ENCODE results near the gene TMEM245.

The TMEM245 gene

DNA sequence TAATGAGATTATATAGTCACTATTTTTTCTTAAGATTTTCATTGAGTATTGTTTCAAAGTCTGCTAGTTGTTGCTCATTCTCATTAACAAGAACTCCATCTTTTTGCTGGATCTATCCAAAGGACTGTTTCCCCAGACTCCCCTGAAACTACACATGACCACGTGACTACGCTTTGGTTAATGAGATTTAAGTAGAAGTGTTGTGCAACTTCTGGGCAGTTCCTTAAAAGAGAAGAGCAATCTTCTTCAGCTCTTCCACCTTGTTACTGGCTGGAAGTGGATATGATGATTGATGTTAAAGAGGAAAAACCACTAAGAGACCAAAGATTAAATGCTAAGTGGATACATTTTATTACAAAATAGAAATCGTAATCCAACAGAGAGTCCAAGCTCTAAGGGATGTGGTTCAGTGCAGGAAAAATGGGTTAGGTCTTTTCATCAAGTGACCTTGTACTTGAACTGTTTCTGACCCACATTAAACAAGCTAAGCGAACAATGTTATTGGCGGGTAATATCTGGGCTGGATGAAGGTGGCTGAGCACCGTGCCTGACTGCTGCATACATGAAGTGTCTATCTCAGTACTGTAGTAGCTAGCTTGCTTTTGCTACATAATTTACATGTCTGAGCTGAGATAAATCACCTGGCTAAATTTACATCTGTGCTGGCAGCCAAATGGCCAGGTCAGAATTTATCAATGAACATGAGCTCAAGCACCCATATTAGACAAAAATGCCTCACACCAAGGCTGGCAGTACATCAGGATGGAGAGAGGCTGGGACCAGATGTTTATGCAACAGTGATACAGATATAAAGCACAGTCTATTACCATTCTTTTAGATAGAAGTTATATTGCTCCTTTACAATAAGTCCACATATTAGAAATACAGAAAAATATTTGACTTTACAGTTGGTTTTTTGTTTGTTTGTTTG, 98.9 kb downstream of the TMEM245 start:
- DNase-seq: no peak

- DNase-seq: no peak
Measured at GRCh38 chr9:109020113-109020512, 99.6 kb downstream of the TMEM245 start.

DNA sequence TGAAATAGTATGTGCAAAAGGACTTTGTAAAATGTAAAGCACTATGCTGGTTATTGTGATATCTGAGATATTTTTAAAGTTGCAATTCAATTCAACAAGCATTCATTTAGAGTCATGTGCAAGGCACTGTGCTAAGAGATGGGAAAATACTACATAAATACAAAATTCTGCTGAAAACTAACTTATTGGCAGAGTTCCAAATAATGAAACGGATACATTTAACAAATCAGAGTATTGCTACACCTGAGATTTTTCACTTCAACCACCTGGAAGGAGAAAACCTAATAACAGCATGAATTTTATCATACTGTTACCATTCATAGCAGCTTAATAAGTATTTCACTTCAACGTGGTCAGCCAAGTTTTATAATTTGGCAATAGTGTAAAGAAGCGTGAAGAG, 100.3 kb downstream of the TMEM245 start:
- no peak for DNase-seq

- DNase-seq: no peak
Measured at GRCh38 chr9:109017493-109017892, 102.3 kb downstream of the TMEM245 start.

GRCh38 chr9:109017061-109017460, 102.7 kb downstream of the TMEM245 start:
- no peak for DNase-seq

DNA sequence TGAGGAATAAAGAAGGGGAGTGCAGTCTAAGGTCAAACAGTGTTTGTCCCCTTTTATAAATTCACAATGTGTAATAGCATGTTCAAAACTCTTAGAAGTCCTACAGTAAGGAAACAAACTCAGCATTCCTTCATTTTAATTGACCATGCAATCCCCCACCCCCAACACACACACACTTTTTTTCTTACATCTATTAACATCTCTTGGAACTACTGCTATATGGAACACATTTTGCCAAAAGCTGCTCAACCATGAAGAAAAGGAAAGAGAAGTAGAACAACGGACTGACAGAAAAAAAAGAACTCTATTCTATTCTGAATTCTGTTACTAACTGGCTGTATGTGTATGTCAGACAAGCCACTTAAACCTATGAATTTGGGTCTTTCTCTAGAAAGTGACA, 103.6 kb downstream of the TMEM245 start:
- no peak for DNase-seq

GRCh38 chr9:109014608-109015280, 105.0 kb downstream of the TMEM245 start:
- DNase-seq: no peak

- no peak for DNase-seq
Measured at GRCh38 chr9:109013679-109014607, 105.8 kb downstream of the TMEM245 start.

- DNase-seq: peak; percentile 84
Measured at GRCh38 chr9:109012876-109013678, 106.7 kb downstream of the TMEM245 start, which contains the start of gene CTNNAL1. Gene CTNNAL1 (minus strand): TSS chr9:109013499. CDS start chr9:109013442, 57 bp downstream.

- DNase-seq: no peak
Measured at GRCh38 chr9:109012009-109012875, 107.5 kb downstream of the TMEM245 start.

DNA sequence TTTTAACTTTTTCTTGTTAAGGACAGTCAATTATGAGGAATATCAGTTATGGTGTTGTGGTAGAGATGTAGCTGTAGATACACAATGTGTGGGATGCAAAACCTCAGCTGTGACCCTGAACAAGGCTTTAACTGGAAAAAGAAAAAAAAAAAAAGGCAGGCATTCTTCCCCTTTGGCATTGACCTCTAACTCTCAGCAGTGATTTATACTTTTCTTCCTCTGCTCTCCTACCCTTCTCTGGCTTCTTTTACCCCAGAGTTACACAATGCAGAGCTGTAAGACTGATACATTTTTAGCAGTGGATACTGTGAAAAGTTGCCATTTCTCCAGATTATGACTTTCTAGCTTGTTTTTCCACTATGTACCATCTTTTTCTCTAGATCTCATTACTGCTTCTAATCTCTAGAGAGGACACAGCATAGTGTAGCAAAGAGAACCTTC, 108.5 kb downstream of the TMEM245 start:
- no peak for DNase-seq

DNA sequence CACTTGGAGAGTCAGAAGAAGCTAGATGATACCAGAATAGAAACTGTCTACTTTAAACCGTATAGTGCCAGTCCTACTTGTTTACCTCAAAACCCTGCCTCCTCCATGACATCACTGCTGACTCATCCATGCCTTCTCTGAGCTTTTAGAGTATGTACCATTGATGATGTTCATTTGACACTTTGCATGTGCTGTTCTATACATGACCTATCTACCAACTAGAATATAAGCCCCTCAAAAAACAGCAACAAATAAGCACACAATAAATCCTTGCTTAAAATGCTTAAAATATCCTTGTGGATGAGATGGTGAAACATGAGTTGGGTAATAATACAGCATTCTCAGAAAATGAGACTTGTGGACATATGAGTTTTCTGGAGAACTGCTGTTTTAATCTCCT, 109.0 kb downstream of the TMEM245 start:
- DNase-seq: no peak

GRCh38 chr9:109005678-109006077, 114.1 kb downstream of the TMEM245 start:
- no peak for DNase-seq

GRCh38 chr9:109003116-109003515, 116.6 kb downstream of the TMEM245 start:
- DNase-seq: no peak

DNA sequence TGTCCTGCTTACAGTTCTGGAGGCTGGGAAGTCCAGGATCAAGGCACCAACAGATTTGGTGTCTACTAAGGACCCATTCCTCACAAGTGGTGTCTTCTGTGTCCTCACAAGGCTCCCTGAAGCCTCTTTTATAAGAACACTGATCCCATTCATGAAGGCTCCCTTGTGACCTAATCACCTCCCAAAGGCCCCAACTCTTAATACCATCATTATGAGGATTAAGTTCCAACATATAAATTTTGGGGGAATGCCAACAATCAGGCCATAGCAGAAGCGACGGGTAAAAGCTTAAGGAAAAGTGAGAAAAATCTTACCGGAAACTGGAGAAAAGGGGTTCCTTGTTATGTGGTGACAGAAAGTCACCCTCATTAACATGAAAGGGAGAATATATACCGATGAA, 117.6 kb downstream of the TMEM245 start:
- no peak for DNase-seq

DNA sequence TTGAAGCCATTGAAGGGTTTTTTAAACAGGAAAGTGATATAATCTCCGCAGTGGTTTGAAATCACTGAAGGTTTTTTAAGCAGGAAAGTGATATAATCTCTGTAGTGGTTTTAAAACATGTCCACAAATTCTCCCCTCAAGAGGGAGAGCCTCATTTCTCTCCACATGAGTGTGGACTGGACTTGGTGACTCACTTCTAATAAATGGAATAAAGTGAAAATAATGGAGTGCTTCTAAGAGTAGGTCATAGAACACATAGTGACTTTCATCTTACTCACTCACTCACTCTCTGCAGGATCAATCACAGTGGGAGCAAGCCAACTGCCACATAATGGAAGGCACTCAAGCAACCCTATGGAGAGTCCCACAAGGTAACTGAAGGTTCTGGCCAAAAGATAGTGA, 118.5 kb downstream of the TMEM245 start:
- no peak for DNase-seq

- no peak for DNase-seq
Measured at GRCh38 chr9:108997112-108997511, 122.6 kb downstream of the TMEM245 start.

DNA sequence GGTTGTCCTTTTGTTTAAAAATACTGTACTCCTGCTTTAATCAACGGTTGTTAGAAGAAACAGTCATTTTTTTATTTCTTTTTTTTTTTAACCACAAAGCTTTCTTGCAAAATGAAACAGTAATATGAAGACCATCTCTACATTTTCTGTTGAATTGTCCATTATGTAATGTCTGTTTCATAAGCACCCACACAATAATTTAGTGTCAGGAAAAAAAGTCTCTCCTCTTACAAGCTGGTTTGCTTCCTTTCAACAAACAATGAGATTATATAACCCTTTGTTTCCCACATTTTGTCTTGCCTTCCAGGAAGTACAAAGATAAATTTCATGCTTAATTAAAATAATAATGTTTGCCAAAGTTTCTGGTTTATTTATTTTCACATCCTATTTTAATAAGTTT, 123.1 kb downstream of the TMEM245 start:
- DNase-seq: no peak

DNA sequence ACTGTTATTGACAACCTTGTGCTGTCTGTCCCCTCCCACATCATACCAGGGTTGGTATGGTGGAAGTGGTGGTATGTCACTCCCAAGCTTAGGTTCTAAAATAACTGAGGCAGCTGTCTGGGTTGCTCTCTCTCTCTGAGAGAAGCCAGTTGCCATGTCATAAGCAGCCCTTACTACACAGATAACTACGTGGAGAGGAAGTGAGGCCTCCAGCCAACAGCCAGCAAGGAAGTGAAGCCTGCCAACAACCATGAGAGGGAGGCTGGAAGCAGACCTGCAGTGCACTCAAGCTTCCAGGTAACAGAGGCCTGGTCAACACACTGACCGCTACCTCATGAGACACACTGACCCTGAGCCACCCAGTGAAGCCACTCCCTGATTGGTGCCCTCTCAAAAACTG, 125.1 kb downstream of the TMEM245 start:
- no peak for DNase-seq

DNA sequence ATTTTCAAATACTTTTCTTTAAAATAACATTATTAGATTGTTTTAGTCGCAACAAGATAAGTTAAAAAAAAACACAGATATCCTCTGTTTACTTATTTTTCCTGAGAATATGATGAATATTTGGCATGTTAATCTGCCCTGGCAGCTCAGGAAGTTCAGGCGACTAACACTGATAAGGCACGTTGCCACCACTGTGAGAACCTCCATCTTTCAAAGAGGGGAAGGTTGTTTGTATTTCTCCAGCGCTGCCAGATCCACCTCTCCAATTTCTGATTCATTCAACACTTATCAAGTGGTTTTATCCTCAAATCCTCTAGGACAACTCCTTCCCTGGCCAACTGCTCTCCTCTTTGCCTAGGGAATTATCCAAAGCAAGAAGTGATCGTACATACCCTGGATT, 128.3 kb downstream of the TMEM245 start:
- DNase-seq: no peak

GRCh38 chr9:108983885-108984284, 135.9 kb downstream of the TMEM245 start:
- no peak for DNase-seq

Measured in activated gamma-delta T cell (primary cell).